DMS114 treated with DMSO at 0.1 percent for 48 hours (cell line): ENCODE measurements around the gene ST8SIA4.

Experiments used
- DNase-seq: peaks from one replicate; lab custom pipeline; 2025; ENCODE audit not compliant: unreplicated experiment; lab: John Stamatoyannopoulos, UW

The ST8SIA4 gene

GRCh38 chr5:100903039-100903887 lies at the start of gene ST8SIA4:
Gene ST8SIA4, minus strand, starts transcription at chr5:100903282. Its CDS starts 327 bp downstream, at chr5:100902955.
- DNase-seq, result no peak

GRCh38 chr5:100950985-100951384 lies 47.9 kb upstream of the ST8SIA4 start:
- no peak for DNase-seq

- DNase-seq, result no peak
Observed at GRCh38 chr5:100913298-100913697, 10.2 kb upstream of the ST8SIA4 start.

- DNase-seq, result no peak
Observed at GRCh38 chr5:100909034-100909433, 6.0 kb upstream of the ST8SIA4 start.

GRCh38 chr5:100905259-100905914 lies 2.3 kb upstream of the ST8SIA4 start:
- DNase-seq, result no peak

- no peak for DNase-seq
Observed at GRCh38 chr5:100904259-100904861, 1.3 kb upstream of the ST8SIA4 start.

GRCh38 chr5:100902440-100903038 lies 543 bp downstream of the ST8SIA4 start:
- DNase-seq, result no peak

GRCh38 chr5:100901821-100902341 lies 1.2 kb downstream of the ST8SIA4 start:
- DNase-seq, result no peak

GRCh38 chr5:100900796-100901781 lies 2.0 kb downstream of the ST8SIA4 start:
- DNase-seq, result no peak

- DNase-seq, result no peak
Observed at GRCh38 chr5:100900142-100900795, 2.8 kb downstream of the ST8SIA4 start.

GRCh38 chr5:100899675-100900074 lies 3.4 kb downstream of the ST8SIA4 start:
- DNase-seq, result no peak

- no peak for DNase-seq
Observed at GRCh38 chr5:100898504-100899346, 4.4 kb downstream of the ST8SIA4 start.

- DNase-seq, result no peak
Observed at GRCh38 chr5:100896054-100896453, 7.0 kb downstream of the ST8SIA4 start.

GRCh38 chr5:100890461-100891008 lies 12.5 kb downstream of the ST8SIA4 start:
- DNase-seq, result no peak

GRCh38 chr5:100889896-100890295 lies 13.2 kb downstream of the ST8SIA4 start:
- no peak for DNase-seq

- DNase-seq, result no peak
Observed at GRCh38 chr5:100889165-100889743, 13.8 kb downstream of the ST8SIA4 start.

- no peak for DNase-seq
Observed at GRCh38 chr5:100877274-100877673, 25.8 kb downstream of the ST8SIA4 start.
